Brain pericyte (primary cell): ENCODE measurements around the gene ARHGAP45.

Source experiments
- DNase-seq: peaks from one replicate; pipeline ENCODE4 v3.0.0-alpha.2; 2012; ENCODE audit warnings: low read depth, low spot score

ARHGAP45 gene

DNA sequence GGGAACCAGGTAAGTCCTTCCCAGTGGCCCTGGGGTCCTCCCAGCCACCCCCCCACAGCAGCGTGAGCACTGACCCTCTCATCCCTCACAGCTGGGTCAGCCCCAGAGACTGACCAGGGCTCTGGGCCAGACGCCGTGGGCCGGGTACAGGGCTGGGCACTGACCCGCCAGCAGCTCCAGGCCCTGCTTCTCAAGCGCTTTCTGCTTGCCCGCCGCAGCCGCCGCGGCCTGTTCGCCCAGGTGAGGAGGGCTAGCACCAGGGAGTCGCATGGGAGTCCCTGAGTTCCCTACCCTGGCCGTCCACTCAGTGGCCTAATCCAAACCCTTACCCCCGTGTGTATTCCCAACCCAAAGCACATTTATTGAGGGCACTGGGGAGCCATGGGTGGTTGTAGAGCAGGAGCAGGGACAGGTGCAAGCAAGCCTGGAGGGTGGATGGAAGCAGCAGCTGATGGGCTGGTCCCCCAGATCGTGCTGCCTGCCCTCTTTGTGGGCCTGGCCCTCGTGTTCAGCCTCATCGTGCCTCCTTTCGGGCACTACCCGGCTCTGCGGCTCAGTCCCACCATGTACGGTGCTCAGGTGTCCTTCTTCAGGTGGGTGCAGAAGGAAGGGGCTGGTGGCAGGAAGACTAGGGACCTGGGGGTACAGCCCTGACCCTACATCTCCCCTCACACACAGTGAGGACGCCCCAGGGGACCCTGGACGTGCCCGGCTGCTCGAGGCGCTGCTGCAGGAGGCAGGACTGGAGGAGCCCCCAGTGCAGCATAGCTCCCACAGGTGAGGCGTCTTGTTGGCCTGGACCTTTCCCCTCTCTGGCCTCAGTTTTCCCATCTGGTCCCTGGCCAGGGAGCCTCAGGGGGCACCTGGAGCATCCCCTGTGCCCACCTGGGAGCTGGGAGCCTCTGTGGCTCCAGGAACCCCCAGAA is 12.6 kb upstream of the ARHGAP45 start:
- no peak for DNase-seq

GRCh38 chr19:1055028-1055425 is 11.9 kb upstream of the ARHGAP45 start:
- no peak for DNase-seq

GRCh38 chr19:1055886-1056620 is 10.9 kb upstream of the ARHGAP45 start:
- DNase-seq = no peak

DNA sequence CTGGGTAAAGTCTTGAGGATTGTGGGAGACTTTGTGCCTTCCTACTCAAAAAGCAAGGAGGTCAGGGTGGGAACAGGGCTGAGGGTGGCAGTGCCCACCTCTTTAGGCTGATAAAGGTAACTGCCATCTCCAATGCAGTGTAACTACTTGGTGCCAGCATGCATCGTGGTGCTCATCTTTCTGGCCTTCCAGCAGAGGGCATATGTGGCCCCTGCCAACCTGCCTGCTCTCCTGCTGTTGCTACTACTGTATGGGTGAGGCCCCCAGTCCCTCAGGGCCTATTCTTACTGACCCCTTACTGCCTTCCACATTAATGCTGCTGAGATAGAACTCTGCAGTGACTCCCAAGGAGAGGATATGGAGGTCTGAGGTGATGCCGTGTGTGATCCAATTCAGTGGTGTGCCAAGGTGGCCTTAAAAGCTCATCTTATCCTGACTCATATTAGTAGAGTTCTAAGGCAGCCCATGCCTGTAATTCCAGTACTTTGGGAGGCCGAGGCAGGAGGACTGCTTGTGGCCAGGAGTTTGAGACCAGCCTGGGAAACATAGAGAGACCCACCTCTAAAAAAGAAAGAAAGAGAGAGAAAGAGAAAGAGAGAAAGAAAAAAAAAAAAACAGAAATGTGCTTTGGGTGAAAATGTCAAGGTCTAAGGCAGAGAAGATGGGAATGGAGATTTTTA is 9.7 kb upstream of the ARHGAP45 start:
- DNase-seq = no peak

DNA sequence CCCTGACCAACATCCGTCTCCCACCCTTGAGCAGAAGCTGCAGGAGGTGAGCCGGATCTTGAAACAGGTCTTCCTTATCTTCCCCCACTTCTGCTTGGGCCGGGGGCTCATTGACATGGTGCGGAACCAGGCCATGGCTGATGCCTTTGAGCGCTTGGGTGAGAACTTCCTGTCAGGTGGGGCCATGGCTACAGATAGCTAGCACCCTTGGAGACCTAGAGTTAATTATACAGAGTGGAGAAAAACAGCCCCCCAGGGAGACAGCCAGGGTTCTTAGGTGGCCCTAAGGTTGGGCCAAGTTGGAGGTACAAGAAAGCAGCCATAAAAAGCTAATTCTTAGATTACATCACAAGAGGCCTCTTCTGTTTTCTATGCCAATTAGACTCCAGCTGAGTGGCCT is 8.9 kb upstream of the ARHGAP45 start:
- no peak for DNase-seq

DNA sequence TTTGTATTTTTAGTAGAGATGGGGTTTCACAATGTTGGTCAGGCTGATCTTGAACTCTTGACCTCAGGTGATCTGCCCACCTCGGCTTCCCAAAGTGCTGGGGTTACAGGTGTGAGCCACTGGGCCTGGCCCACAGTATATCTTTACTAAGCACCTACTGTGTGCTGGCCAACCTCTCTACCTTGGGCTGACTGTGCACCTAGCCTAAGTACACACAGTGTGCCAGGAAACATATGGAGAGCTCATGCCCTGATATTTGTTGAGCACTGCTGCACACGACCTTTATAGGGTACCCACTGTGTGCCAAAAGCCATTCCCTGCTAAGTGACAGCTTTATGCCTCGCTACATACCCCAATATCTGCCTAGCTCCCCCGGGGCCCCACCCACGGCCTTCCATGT is 6.3 kb upstream of the ARHGAP45 start:
- no peak for DNase-seq

DNA sequence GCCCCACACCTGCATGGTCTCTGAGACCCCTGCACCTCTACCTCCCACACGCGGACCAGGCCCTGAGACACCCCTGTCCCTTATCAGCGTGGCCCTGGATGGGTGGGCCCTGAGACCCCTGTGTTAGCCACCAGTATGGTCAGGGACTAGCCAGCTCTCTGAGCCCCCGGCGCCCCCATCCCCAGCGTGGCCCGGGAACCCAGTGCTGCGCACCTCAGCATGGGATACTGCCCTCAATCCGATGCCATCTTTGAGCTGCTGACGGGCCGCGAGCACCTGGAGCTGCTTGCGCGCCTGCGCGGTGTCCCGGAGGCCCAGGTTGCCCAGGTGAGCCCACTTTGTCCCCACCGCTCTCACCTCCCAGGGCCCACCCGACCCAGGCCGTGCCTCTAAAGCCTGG is 5.0 kb upstream of the ARHGAP45 start:
- DNase-seq = no peak

- no peak for DNase-seq
Measured at GRCh38 chr19:1062387-1063029, 4.5 kb upstream of the ARHGAP45 start.

DNA sequence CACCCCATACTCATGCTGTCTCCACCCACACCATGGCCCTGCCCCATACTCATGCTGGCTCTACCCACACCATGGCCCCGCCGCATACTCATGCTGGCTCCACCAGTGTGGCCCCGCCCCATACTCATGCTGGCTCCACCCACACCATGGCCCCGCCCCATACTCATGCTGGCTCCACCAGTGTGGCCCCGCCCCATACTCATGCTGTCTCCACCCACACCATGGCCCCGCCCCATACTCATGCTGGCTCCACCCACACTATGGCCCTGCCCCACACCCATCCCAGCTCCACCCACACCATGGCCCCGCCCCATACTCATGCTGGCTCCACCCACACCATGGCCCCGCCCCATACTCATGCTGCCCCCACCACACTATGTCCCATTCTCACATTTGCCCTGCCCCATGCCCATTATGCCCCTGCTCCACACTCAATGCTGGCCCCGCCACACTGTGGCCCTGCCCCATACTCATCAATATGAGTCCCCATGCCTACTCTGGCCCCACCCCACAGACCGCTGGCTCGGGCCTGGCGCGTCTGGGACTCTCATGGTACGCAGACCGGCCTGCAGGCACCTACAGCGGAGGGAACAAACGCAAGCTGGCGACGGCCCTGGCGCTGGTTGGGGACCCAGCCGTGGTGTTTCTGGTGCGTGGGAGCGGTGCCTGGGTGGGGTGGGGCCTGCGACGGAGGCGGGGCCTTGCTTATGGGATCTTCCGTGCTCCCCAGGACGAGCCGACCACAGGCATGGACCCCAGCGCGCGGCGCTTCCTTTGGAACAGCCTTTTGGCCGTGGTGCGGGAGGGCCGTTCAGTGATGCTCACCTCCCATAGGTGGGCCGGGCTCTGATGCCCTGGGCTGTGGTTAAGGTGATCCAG is 3.7 kb upstream of the ARHGAP45 start:
- DNase-seq = no peak

- DNase-seq = no peak
Measured at GRCh38 chr19:1063909-1064660, 2.9 kb upstream of the ARHGAP45 start.

DNA sequence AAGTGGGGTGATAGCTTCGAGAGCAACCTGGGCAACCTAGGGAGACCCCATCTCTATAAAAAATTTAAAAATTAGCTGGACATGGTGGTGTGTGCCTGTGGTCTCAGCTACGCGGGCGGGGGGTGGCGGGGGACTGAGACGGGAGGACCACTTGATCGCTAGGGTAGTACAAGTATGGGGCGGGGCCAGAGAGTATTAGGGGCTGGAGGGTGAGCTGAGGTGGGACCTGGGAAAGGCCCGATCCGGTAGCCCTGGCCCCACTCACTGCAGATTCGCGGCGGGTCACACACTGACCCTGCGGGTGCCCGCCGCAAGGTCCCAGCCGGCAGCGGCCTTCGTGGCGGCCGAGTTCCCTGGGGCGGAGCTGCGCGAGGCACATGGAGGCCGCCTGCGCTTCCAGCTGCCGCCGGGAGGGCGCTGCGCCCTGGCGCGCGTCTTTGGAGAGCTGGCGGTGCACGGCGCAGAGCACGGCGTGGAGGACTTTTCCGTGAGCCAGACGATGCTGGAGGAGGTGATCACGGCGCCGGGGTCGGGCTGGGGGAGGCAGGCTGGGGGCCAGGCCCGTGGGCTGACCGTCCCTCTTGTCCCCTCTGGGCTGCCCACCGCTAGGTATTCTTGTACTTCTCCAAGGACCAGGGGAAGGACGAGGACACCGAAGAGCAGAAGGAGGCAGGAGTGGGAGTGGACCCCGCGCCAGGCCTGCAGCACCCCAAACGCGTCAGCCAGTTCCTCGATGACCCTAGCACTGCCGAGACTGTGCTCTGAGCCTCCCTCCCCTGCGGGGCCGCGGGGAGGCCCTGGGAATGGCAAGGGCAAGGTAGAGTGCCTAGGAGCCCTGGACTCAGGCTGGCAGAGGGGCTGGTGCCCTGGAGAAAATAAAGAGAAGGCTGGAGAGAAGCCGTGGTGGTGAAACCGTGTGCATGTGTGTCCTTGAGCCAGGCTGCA is 2.0 kb upstream of the ARHGAP45 start:
- no peak for DNase-seq

- no peak for DNase-seq
Measured at GRCh38 chr19:1065606-1066109, 1.3 kb upstream of the ARHGAP45 start.

GRCh38 chr19:1066251-1066747 is 668 bp upstream of the ARHGAP45 start:
- no peak for DNase-seq

GRCh38 chr19:1067341-1067957 is 482 bp downstream of the ARHGAP45 start:
- DNase-seq = no peak

GRCh38 chr19:1068009-1069001 is 1.3 kb downstream of the ARHGAP45 start:
- no peak for DNase-seq

DNA sequence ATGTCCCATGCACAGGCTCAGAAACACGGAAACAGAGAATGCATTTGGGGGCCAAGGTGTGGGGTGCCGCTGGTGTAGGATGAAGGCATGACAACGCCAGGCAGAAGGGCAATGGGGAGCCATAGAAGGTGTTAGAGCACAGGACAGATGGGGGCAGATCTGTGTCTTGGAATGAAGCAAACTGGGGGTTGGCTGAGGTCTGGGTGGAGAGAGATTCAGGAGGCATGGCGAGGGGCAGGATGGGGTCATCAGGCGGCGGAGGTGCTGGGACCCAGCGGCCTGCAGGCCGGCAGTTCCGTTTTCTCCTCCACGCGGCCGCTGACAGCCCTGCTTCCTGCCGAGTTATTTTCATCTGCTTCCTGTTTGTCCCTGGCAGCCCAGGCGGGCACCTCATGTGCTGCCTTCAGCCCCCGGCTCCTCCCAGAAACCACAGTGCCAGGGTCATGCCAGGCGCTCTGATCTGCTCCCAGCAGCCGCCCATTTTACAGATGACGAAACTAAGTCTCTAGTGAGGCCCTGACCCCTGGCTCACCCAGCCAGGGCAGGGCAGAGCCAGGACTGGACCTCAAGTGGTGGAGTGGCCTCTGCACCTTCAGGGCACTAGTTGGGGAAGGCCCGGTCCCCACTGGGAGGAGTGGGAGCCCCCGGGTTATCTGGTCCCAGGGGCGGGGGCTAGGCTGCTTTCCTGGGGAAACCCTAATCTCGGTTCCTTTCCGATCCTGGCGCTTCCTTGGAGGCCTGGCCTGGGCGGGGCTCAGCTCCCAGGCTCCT is 2.2 kb downstream of the ARHGAP45 start:
- DNase-seq = no peak
